Common myeloid progenitor, CD34-positive (primary cell): ENCODE results near the gene ZBTB12.
"Not testable (repeated sequence)": the region's sequence is repeated elsewhere in the genome, so short reads cannot be mapped to it uniquely, and the experiment has no call there.

ENCODE experiments used
- CTCF ChIA-PET: fragments of 350-600 bp; sonication (Branson Sonifier 250); formaldehyde crosslinking; loops from one replicate; lab custom pipeline; 2021; ENCODE audit warnings: antibody characterized with exemption; lab: Charles Lee
- POLR2A ChIA-PET: fragments of 350-600 bp; sonication (Branson Sonifier 250); formaldehyde crosslinking; loops from one replicate; lab custom pipeline; 2021; ENCODE audit warnings: antibody characterized with exemption; lab: Charles Lee
- DNase-seq, 3 donors: peaks; one replicate each; pipeline versions ENCODE4 v3.0.0 to v3.0.0-alpha.2; 2013
- H3K27ac ChIP-seq, 2 experiments: 1 replicate in 1 of 2; 2 replicates in 1 of 2; pipeline ENCODE4 v1.7.0; 2013; ENCODE audit warnings: inconsistent platforms in 2 of 2, low read length in 2 of 2, mild to moderate bottlenecking in 2 of 2, low read depth in 1 of 2, moderate library complexity in 1 of 2; ENCODE audit not compliant: severe bottlenecking in 2 of 2, insufficient read depth in 1 of 2, poor library complexity in 1 of 2
- H3K27me3 ChIP-seq, 5 experiments: replicated peaks in 2 of 5; 1 replicate in 3 of 5; 2 replicates in 2 of 5; pipeline versions ENCODE4 v1.6.1 to v1.7.0; 2013; ENCODE audit warnings: low read length in 4 of 5, mild to moderate bottlenecking in 2 of 5, moderate library complexity in 2 of 5, inconsistent platforms in 1 of 5; ENCODE audit not compliant: insufficient read depth in 5 of 5, control insufficient read depth in 4 of 5
- H3K36me3 ChIP-seq, 4 experiments: 1 replicate in 2 of 4; 2 replicates in 2 of 4; pipeline versions ENCODE4 v1.6.1 to v1.7.0; 2013; ENCODE audit warnings: low read length in 3 of 4, control low read depth in 1 of 4, mild to moderate bottlenecking in 1 of 4; ENCODE audit not compliant: control insufficient read depth in 4 of 4, insufficient read depth in 4 of 4
- H3K4me1 ChIP-seq, 4 experiments: 1 replicate in 3 of 4; 2 replicates in 1 of 4; pipeline versions ENCODE4 v1.6.1 to v1.7.1; 2013; ENCODE audit warnings: low read length in 3 of 4, mild to moderate bottlenecking in 3 of 4, control low read depth in 1 of 4, inconsistent platforms in 1 of 4, moderate library complexity in 1 of 4; ENCODE audit not compliant: control insufficient read depth in 4 of 4, insufficient read depth in 4 of 4; ENCODE audit errors: control extremely low read depth in 1 of 4
- H3K4me3 ChIP-seq, 7 experiments: 1 replicate in 4 of 7; 2 replicates in 3 of 7; pipeline versions ENCODE4 v1.5.1 to v1.7.0; 2013; ENCODE audit warnings: mild to moderate bottlenecking in 7 of 7, low read length in 6 of 7, moderate library complexity in 6 of 7, inconsistent platforms in 2 of 7, low read depth in 2 of 7, control low read depth in 1 of 7; ENCODE audit not compliant: insufficient read depth in 4 of 7, control insufficient read depth in 1 of 7; ENCODE audit errors: extremely low read depth in 1 of 7
- H3K9me3 ChIP-seq, 5 experiments: 1 replicate in 4 of 5; 2 replicates in 1 of 5; pipeline versions ENCODE4 v1.6.1 to v1.7.1; 2013; ENCODE audit warnings: low read length in 4 of 5, mild to moderate bottlenecking in 2 of 5, inconsistent platforms in 1 of 5, low read depth in 1 of 5, moderate library complexity in 1 of 5; ENCODE audit not compliant: control insufficient read depth in 4 of 5, insufficient read depth in 2 of 5; ENCODE audit errors: control extremely low read depth in 1 of 5
- WGBS: methylation state at CpG from one replicate; pipeline ENCODE4 v1.1.5; 2013; ENCODE audit not compliant: insufficient coverage; 5-methylcytosine and 5-hydroxymethylcytosine counted together

The ZBTB12 gene

GRCh38 chr6:31858707-31859106 lies 43.2 kb downstream of the ZBTB12 start:
- 99% methylated on average over 7 of the region's 8 CpGs for WGBS

DNA sequence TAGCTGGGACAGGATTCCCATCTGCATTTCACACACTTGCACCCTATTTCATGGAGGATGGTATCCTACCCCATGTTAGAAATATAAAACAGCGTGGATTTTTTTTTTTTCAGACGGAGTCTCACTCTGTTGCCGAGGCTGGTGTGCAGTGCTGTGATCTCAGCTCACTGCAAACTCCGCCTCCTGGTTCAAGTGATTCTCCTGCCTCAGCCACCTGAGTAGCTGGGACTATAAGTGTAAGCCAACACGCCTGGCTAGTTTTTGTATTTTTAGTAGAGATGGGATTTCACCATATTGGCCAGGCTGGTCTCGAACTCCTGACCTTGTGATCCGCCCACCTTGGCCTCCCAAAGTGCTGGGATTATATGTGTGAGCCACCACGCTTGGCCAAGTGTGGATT lies 44.1 kb downstream of the ZBTB12 start:
- H3K27ac ChIP-seq, DNase-seq, H3K4me3 ChIP-seq, H3K9me3 ChIP-seq, H3K27me3 ChIP-seq: not testable (repeated sequence)
- Histone ChIP-seq H3K4me1 (peaks cover 0 to 12% (median 9%) of the 10 kb centered on the region in 4 experiments), H3K36me3 (peaks cover 9 to 39% (median 16%) of the 10 kb centered on the region in 4 experiments)
- 94% methylated on average over 8 of the region's 8 CpGs for WGBS
- CTCF ChIA-PET, result interaction anchor here (1.2 kb wide), 3 partner anchors 11 to 18 kb away, joined by 3 to 4 read pairs (median 4); no protein-coding TSS in a partner anchor
- POLR2A ChIA-PET, result interaction anchor here (0.9 kb wide), 1 partner anchor 21 kb away, joined by 3 read pairs; no protein-coding TSS in a partner anchor

More at GRCh38 chr6:31858707-31859106, 43.2 kb downstream of the ZBTB12 start:
- H3K27me3 ChIP-seq, result no peaks in the 10 kb centered on the region
- CTCF ChIA-PET, result interaction anchor here (0.7 to 1.2 kb wide), 2 partner anchors 17 to 243 kb away, joined by 3 to 5 read pairs; no protein-coding TSS in a partner anchor
- peaks cover 9 to 39% (median 16%) of the 10 kb centered on the region in 4 experiments for H3K36me3 ChIP-seq
- H3K4me1 ChIP-seq, result peaks cover 0 to 19% (median 14%) of the 10 kb centered on the region in 4 experiments
- POLR2A ChIA-PET, result no interaction called here
- no peak for DNase-seq
- no peaks in the 10 kb centered on the region for H3K9me3 ChIP-seq
- no peak overlapping the region for H3K4me3 ChIP-seq
- no peak overlapping the region for H3K27ac ChIP-seq

- DNase-seq, H3K4me3 ChIP-seq, CTCF ChIA-PET, H3K27me3 ChIP-seq, H3K27ac ChIP-seq, H3K4me1 ChIP-seq, H3K36me3 ChIP-seq, H3K9me3 ChIP-seq: not testable (repeated sequence)
- POLR2A ChIA-PET, result interaction anchor here (0.8 kb wide), 1 partner anchor 10 kb away, joined by 3 read pairs; the partner anchor contains the start of gene NEU1
- 98% methylated on average over 23 of the region's 35 CpGs for WGBS
Measured at GRCh38 chr6:31851980-31852718, 49.7 kb downstream of the ZBTB12 start.

DNA sequence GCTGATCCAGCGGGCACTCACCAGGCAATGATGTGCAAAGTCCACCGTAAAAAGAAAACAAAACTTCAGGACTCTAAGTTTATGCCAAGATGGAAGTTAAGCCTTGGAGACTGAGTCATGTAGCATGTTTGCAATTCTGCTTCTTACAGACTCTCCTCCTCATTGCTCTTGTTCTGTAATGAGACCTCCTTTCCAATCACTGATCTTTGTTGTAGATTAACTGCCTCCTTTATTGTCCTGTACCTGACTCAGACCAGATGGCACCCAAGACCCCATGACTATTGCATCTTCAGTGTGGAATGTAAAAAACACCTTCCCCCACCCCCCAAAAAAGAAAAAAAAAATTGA lies 50.4 kb downstream of the ZBTB12 start:
- CTCF ChIA-PET, result interaction anchor here (1.7 kb wide), 1 partner anchor 14 kb away, joined by 3 read pairs; no protein-coding TSS in a partner anchor
- Histone ChIP-seq H3K27ac (no peak overlapping the region), H3K27me3 (no peaks in the 10 kb centered on the region), H3K9me3 (no peaks in the 10 kb centered on the region), H3K4me3 (no peak overlapping the region), H3K4me1 (no peaks in the 10 kb centered on the region), H3K36me3 (no peaks in the 10 kb centered on the region)
- POLR2A ChIA-PET, result interaction anchor here (0.6 kb wide), 1 partner anchor 12 kb away, joined by 4 read pairs; no protein-coding TSS in a partner anchor
- no peak for DNase-seq
- 100% methylated on average over 2 of the region's 2 CpGs for WGBS

DNA sequence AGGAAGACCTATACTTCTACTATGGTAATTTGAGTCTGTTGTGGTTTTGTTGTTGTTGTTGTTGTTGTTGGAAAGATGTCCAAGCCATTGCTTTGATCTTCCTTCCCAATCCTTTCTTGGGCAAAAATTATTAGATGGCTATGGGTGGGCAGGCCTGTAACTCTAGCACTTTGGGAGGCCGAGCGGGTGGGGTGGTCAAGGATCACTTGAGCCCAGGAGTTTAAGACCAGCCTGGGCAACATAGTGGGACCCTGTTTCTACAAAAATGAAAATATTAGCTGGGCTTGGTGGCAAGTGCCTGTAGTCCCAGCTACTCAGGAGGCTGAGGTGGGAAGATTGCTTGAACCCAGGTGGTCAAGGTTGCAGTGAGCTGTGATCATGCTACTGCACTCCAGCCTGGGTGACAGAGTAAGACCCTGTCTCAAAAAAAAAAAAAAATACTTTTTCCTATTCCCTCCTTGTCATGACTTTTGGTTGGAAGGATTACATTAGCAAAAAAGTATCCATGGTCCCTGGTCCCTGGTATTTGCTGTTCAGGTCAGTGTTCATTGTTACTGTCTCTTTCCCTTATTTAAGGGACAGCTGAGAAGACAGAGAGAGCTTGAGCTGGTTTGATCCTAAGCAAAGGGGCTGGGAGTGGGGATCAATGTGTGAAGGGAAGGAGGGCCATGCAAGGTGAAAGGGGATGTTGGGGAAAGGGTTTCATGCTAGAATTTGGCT lies 51.0 kb downstream of the ZBTB12 start:
- no peaks in the 10 kb centered on the region for H3K36me3 ChIP-seq
- WGBS, result 100% methylated on average over 2 of the region's 2 CpGs
- DNase-seq, result no peak
- CTCF ChIA-PET, result interaction anchor here (1.7 kb wide), 1 partner anchor 13 kb away, joined by 3 read pairs; no protein-coding TSS in a partner anchor
- H3K27me3 ChIP-seq, result no peaks in the 10 kb centered on the region
- no peaks in the 10 kb centered on the region for H3K4me1 ChIP-seq
- no peak overlapping the region for H3K4me3 ChIP-seq
- POLR2A ChIA-PET, result interaction anchor here (0.6 kb wide), 1 partner anchor 12 kb away, joined by 4 read pairs; no protein-coding TSS in a partner anchor
- no peaks in the 10 kb centered on the region for H3K9me3 ChIP-seq
- H3K27ac ChIP-seq, result no peak overlapping the region
